ENCODE measurements around the gene GRIA1. TPM values are rescaled to one million over a fixed set of nuclear protein-coding genes. Genes with fewer than 3 reads are reported as not detected.

The GRIA1 gene
- total RNA-seq, 1 experiment from 2014 or later = 0.28 TPM

GRCh38 chr5:153517241-153517611 lies 26.8 kb downstream of the GRIA1 start:
- DNase-seq = peak; percentile 2
- H3K27me3 ChIP-seq (ENCODE audit: control insufficient read depth, insufficient read depth, low read length) = no peaks in the 10 kb centered on the region
- no peaks in the 10 kb centered on the region for H3K36me3 ChIP-seq (replicated peaks; ENCODE audit: control insufficient read depth, insufficient read depth, low read length)
- H3K4me3 ChIP-seq (ENCODE audit: insufficient read depth, low read depth, low read length) = no peak overlapping the region

DNA sequence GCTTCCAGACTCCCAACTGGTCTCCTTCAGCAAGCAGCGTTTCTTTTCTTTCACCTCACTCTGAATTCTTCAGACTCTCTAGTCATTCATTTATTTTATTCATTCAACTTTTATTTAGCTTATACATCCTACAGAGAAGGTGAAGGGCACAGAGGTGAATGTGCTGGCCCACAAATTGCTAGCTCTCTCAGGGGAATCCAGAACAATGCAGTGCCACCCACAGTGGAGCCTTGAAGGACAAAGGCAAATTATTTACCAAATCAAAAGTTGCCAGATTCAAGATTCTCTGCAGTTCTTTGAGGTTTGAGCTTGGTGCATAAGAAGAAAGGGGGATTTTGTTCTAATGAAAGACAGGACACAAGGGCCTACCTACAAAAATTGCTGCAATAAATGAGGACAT lies 29.7 kb downstream of the GRIA1 start:
- Histone ChIP-seq H3K4me3 (ENCODE audit: insufficient read depth, low read depth, low read length) (no peak overlapping the region), H3K27me3 (ENCODE audit: control insufficient read depth, insufficient read depth, low read length) (no peaks in the 10 kb centered on the region), H3K36me3 (replicated peaks; ENCODE audit: control insufficient read depth, insufficient read depth, low read length) (no peaks in the 10 kb centered on the region)
- DNase-seq = no peak

DNA sequence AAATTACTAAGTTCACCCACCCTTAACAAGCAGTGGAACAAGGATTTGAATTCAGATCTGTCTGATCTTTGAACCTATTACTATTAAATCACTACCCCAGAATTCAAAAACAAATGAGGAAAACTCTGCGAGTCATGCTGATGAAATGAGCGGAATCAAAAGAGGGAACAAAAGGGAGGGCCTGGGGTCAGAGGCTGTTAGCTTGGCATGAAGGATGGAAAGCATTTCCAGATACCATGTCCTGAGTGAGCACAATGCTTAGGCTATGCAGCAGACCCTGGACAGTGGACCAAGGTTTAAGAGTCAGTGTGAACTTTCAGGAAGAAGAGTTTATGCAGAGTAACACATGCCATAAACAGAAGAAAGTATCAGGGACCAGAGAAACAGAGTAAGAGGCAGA lies 30.5 kb downstream of the GRIA1 start:
- no peak for DNase-seq
- Histone ChIP-seq H3K27me3 (ENCODE audit: control insufficient read depth, insufficient read depth, low read length) (no peaks in the 10 kb centered on the region), H3K4me3 (ENCODE audit: insufficient read depth, low read depth, low read length) (no peak overlapping the region), H3K36me3 (replicated peaks; ENCODE audit: control insufficient read depth, insufficient read depth, low read length) (no peaks in the 10 kb centered on the region)

DNA sequence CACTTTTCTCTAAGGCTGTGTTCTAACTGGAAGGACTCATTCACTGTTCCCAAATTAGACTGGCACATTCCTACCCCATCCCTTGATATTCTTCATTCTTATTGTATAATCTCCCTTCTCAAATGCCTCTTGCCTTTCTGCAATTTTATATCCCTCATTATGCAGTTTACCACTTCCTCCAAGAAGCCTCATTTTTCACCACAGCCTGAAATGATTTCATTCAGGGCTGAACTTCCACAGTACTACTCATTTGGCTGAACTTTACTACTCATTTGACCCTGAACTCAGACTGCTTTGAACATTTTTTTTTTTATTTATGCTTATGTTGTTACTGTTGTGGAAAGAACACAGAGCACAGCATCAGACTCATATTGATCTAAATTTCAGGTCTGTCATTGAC lies 32.7 kb downstream of the GRIA1 start:
- Histone ChIP-seq H3K4me3 (ENCODE audit: insufficient read depth, low read depth, low read length) (no peak overlapping the region), H3K36me3 (replicated peaks; ENCODE audit: control insufficient read depth, insufficient read depth, low read length) (no peaks in the 10 kb centered on the region), H3K27me3 (ENCODE audit: control insufficient read depth, insufficient read depth, low read length) (no peaks in the 10 kb centered on the region)
- DNase-seq = no peak

- Histone ChIP-seq H3K27me3 (ENCODE audit: control insufficient read depth, insufficient read depth, low read length) (no peaks in the 10 kb centered on the region), H3K36me3 (replicated peaks; ENCODE audit: control insufficient read depth, insufficient read depth, low read length) (no peaks in the 10 kb centered on the region), H3K4me3 (ENCODE audit: insufficient read depth, low read depth, low read length) (no peak overlapping the region)
- no peak for DNase-seq
These were observed 33.4 kb downstream of the GRIA1 start for GRCh38 chr5:153523831-153524230.

GRCh38 chr5:153525536-153525935 lies 35.1 kb downstream of the GRIA1 start:
- H3K27me3 ChIP-seq (ENCODE audit: control insufficient read depth, insufficient read depth, low read length) = no peaks in the 10 kb centered on the region
- H3K36me3 ChIP-seq (replicated peaks; ENCODE audit: control insufficient read depth, insufficient read depth, low read length) = no peaks in the 10 kb centered on the region
- DNase-seq = no peak
- H3K4me3 ChIP-seq (ENCODE audit: insufficient read depth, low read depth, low read length) = no peak overlapping the region

GRCh38 chr5:153530357-153531143 lies 40.1 kb downstream of the GRIA1 start:
- Histone ChIP-seq H3K36me3 (replicated peaks; ENCODE audit: control insufficient read depth, insufficient read depth, low read length) (no peaks in the 10 kb centered on the region), H3K27me3 (ENCODE audit: control insufficient read depth, insufficient read depth, low read length) (no peaks in the 10 kb centered on the region), H3K4me3 (ENCODE audit: insufficient read depth, low read depth, low read length) (no peak overlapping the region)
- no peak for DNase-seq

GRCh38 chr5:153533546-153533945 lies 43.1 kb downstream of the GRIA1 start:
- no peak for DNase-seq
- H3K4me3 ChIP-seq (ENCODE audit: insufficient read depth, low read depth, low read length) = no peak overlapping the region
- no peaks in the 10 kb centered on the region for H3K27me3 ChIP-seq (ENCODE audit: control insufficient read depth, insufficient read depth, low read length)
- H3K36me3 ChIP-seq (replicated peaks; ENCODE audit: control insufficient read depth, insufficient read depth, low read length) = no peaks in the 10 kb centered on the region

- DNase-seq = no peak
- no peaks in the 10 kb centered on the region for H3K36me3 ChIP-seq (replicated peaks; ENCODE audit: control insufficient read depth, insufficient read depth, low read length)
- H3K4me3 ChIP-seq (ENCODE audit: insufficient read depth, low read depth, low read length) = no peak overlapping the region
- no peaks in the 10 kb centered on the region for H3K27me3 ChIP-seq (ENCODE audit: control insufficient read depth, insufficient read depth, low read length)
These were observed 43.6 kb downstream of the GRIA1 start for GRCh38 chr5:153534102-153534501.

DNA sequence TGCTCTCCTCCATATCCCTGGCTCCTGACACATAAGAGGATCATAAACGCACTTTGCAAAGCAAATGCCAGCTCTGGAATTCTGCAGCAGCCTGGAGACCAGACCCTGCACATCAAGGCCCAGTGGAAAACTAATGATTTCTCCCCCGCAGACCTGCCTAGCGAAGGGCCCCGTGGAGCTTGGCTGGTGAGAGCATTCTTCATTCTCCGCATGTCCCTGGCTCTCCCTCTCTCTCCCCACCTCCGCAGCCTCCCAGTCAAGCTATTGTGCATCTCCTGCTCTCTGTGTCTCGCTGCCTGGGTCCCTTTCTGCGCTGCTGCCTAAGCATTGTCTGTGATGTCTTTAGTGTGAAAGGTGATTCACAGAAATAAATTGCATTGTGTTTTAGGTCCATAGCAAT lies 46.7 kb downstream of the GRIA1 start:
- Histone ChIP-seq H3K27me3 (ENCODE audit: control insufficient read depth, insufficient read depth, low read length) (no peaks in the 10 kb centered on the region), H3K4me3 (ENCODE audit: insufficient read depth, low read depth, low read length) (no peak overlapping the region), H3K36me3 (replicated peaks; ENCODE audit: control insufficient read depth, insufficient read depth, low read length) (no peaks in the 10 kb centered on the region)
- DNase-seq = no peak

- no peak overlapping the region for H3K4me3 ChIP-seq (ENCODE audit: insufficient read depth, low read depth, low read length)
- no peaks in the 10 kb centered on the region for H3K36me3 ChIP-seq (replicated peaks; ENCODE audit: control insufficient read depth, insufficient read depth, low read length)
- DNase-seq = no peak
- no peaks in the 10 kb centered on the region for H3K27me3 ChIP-seq (ENCODE audit: control insufficient read depth, insufficient read depth, low read length)
These were observed 49.5 kb downstream of the GRIA1 start for GRCh38 chr5:153539983-153540382.

DNA sequence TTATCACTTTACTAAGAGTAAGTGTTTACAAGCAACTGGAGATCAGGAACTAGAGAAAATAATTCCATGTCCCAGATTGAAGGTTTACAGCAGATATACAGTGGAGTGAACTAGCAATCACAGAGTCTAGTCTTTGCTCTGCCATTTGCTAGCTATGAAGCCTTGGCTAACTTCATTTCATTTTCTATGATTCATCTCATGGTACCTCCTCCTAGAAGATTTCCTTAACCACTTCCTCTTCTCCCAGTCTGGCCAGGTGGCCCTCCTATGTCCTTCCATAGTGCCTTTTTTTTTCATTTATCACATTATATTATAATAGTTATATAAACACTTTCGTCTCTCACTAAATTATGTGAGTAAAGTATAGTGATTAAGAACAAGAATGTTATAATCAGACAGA lies 52.1 kb downstream of the GRIA1 start:
- Histone ChIP-seq H3K27me3 (ENCODE audit: control insufficient read depth, insufficient read depth, low read length) (no peaks in the 10 kb centered on the region), H3K4me3 (ENCODE audit: insufficient read depth, low read depth, low read length) (no peak overlapping the region), H3K36me3 (replicated peaks; ENCODE audit: control insufficient read depth, insufficient read depth, low read length) (no peaks in the 10 kb centered on the region)
- DNase-seq = no peak

GRCh38 chr5:153543288-153543687 lies 52.8 kb downstream of the GRIA1 start:
- DNase-seq = no peak
- Histone ChIP-seq H3K4me3 (ENCODE audit: insufficient read depth, low read depth, low read length) (no peak overlapping the region), H3K27me3 (ENCODE audit: control insufficient read depth, insufficient read depth, low read length) (no peaks in the 10 kb centered on the region), H3K36me3 (replicated peaks; ENCODE audit: control insufficient read depth, insufficient read depth, low read length) (no peaks in the 10 kb centered on the region)

- DNase-seq = no peak
- Histone ChIP-seq H3K27me3 (ENCODE audit: control insufficient read depth, insufficient read depth, low read length) (no peaks in the 10 kb centered on the region), H3K36me3 (replicated peaks; ENCODE audit: control insufficient read depth, insufficient read depth, low read length) (no peaks in the 10 kb centered on the region), H3K4me3 (ENCODE audit: insufficient read depth, low read depth, low read length) (no peak overlapping the region)
These were observed 53.5 kb downstream of the GRIA1 start for GRCh38 chr5:153543959-153544470.

DNA sequence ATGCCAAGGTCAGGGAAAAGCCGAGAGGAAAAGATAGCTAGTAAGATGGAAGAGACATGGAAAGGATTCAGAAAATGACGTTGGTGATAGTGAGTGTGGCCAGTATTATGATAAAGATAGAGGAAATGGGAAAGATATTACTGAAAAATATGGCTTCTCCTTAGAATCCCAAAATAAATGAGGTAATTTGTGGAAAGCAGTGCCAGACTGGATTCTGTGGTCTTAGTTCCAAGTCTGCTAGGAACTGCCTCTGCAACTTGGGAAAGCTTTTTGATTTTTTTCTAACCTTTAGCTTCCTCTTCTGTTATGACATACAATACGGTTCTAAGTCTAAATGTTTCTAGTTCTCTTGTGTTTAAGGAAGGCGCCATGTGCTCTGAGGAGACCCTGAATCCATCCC lies 54.2 kb downstream of the GRIA1 start:
- DNase-seq = no peak
- no peak overlapping the region for H3K4me3 ChIP-seq (ENCODE audit: insufficient read depth, low read depth, low read length)
- H3K36me3 ChIP-seq (replicated peaks; ENCODE audit: control insufficient read depth, insufficient read depth, low read length) = no peaks in the 10 kb centered on the region
- H3K27me3 ChIP-seq (ENCODE audit: control insufficient read depth, insufficient read depth, low read length) = no peaks in the 10 kb centered on the region

- Histone ChIP-seq H3K4me3 (ENCODE audit: insufficient read depth, low read depth, low read length) (no peak overlapping the region), H3K27me3 (ENCODE audit: control insufficient read depth, insufficient read depth, low read length) (no peaks in the 10 kb centered on the region), H3K36me3 (replicated peaks; ENCODE audit: control insufficient read depth, insufficient read depth, low read length) (no peaks in the 10 kb centered on the region)
- no peak for DNase-seq
These were observed 56.1 kb downstream of the GRIA1 start for GRCh38 chr5:153546566-153546965.
